DMS53 treated with DMSO at 0.1 percent for 48 hours (cell line): ENCODE results near the gene NFATC4.

Experiments
- DNase-seq: peaks from one replicate; lab custom pipeline; 2025; ENCODE audit not compliant: unreplicated experiment; lab: John Stamatoyannopoulos, UW

NFATC4 gene

GRCh38 chr14:24407608-24408325 lies 39.8 kb downstream of the NFATC4 start:
- no peak for DNase-seq

- no peak for DNase-seq
Measured at GRCh38 chr14:24408764-24409163, 40.8 kb downstream of the NFATC4 start.

- no peak for DNase-seq
Measured at GRCh38 chr14:24409192-24409591, 41.2 kb downstream of the NFATC4 start.

- no peak for DNase-seq
Measured at GRCh38 chr14:24409956-24410355, 42.0 kb downstream of the NFATC4 start.

- no peak for DNase-seq
Measured at GRCh38 chr14:24411443-24412389, 43.7 kb downstream of the NFATC4 start.

GRCh38 chr14:24414077-24414476 lies 46.1 kb downstream of the NFATC4 start:
- DNase-seq = no peak

- DNase-seq = no peak
Measured at GRCh38 chr14:24414732-24415420, 46.9 kb downstream of the NFATC4 start.

GRCh38 chr14:24415421-24416253 lies 47.7 kb downstream of the NFATC4 start:
- no peak for DNase-seq

- DNase-seq = no peak
Measured at GRCh38 chr14:24416254-24416931, 48.4 kb downstream of the NFATC4 start.

GRCh38 chr14:24416932-24417619 lies 49.1 kb downstream of the NFATC4 start:
- DNase-seq = no peak

GRCh38 chr14:24417832-24418491 lies 50.0 kb downstream of the NFATC4 start:
- DNase-seq = no peak

GRCh38 chr14:24418492-24418873 lies 50.5 kb downstream of the NFATC4 start:
- no peak for DNase-seq

GRCh38 chr14:24422261-24422660 lies 54.3 kb downstream of the NFATC4 start:
- no peak for DNase-seq

- no peak for DNase-seq
Measured at GRCh38 chr14:24422694-24423601, 55.0 kb downstream of the NFATC4 start.

- DNase-seq = no peak
Measured at GRCh38 chr14:24425704-24426103, 57.7 kb downstream of the NFATC4 start.

GRCh38 chr14:24426150-24426911 lies 58.3 kb downstream of the NFATC4 start:
- DNase-seq = no peak

- DNase-seq = peak; percentile 71
Measured at GRCh38 chr14:24426912-24427536, 59.0 kb downstream of the NFATC4 start.
